ENCODE data around the gene BCAS3. TPM values are rescaled to one million over a fixed set of nuclear protein-coding genes. Genes with fewer than 3 reads are reported as not detected.
"Not testable (repeated sequence)": the region's sequence is repeated elsewhere in the genome, so short reads cannot be mapped to it uniquely, and the experiment has no call there.

Gene BCAS3
- total RNA-seq, 2 experiments from 2014 or later, result 13.4 to 14.5 TPM

DNA sequence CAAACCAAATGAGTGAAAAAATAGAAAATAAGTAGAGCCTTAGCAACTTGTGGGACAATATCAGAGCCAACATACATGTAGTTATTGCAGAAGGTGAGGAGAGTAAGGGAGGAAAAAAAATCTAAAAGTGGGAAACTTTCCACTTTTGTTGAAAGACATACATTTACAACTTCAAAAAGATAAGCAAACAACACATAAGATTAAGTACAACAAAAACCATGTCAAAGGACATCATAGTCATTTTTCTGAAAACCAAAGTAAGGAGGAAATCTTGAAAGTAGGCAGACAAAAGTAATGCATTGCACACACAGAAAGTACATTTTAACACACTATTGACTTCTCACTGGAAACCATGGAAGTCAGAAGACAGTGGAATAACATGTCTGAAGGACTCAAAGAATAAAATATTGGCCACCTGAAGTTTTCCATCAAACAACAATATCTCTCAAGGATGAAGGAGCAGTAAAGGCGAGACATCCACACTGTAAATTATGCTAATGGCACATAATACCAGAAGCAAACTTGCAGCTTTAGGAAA, 291.9 kb downstream of the BCAS3 start:
- DNase-seq (ENCODE audit: low spot score), result no peak
- Histone ChIP-seq H3K36me3 (ENCODE audit: insufficient read depth, low read length) (no peaks in the 10 kb centered on the region), H2AFZ (ENCODE audit: low read length) (no peak overlapping the region), H4K20me1 (ENCODE audit: insufficient read depth, low read length) (no peaks in the 10 kb centered on the region), H3K79me2 (ENCODE audit: insufficient read depth, low read depth, low read length) (no peaks in the 10 kb centered on the region), H3K4me1 (ENCODE audit: insufficient read depth, low read length, poor library complexity, severe bottlenecking) (no peaks in the 10 kb centered on the region), H3K9me2 (ENCODE audit: insufficient read depth, low read length) (no peaks in the 10 kb centered on the region), H3K9me3 (ENCODE audit: low read length) (no peaks in the 10 kb centered on the region), H3K4me2 (ENCODE audit: low read length) (no peak overlapping the region), H3K27ac (ENCODE audit: low read depth, low read length, poor library complexity, severe bottlenecking) (no peak overlapping the region), H3K4me3 (ENCODE audit: low read depth, low read length, poor library complexity, severe bottlenecking) (no peak overlapping the region)
- no peak for TF ChIP-seq EZH2phosphoT487 (IDR thresholded peaks at IDR 0.05; ENCODE audit: borderline replicate concordance, low read depth, low read length)
- BruUV-seq (replicated peaks), result no TSS peak
- CTCF ChIA-PET (ENCODE audit: unreplicated experiment), result no interaction called here
- POLR2A ChIA-PET, result no interaction called here
- intact Hi-C loops (cut with micrococcal nuclease; ENCODE audit: unreplicated experiment), result no loop called here

DNA sequence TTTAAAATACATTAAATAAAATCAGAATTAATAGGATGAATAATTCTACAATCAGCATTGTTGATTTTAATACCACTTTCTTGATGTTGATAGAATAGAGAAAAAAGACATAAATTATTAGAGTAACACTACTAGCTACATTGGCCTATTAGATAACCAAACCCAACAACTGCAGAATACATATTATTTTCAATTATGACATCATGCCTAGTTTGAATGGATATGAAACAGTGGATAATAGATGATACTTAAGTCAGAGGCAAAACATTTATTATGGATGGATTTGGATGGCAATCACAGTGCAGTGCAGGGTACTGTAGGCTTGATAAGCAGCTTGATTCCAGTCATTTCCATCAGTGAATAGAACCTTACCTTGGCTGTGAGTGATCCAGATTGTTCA, 293.1 kb downstream of the BCAS3 start:
- intact Hi-C loops (cut with micrococcal nuclease; ENCODE audit: unreplicated experiment), result no loop called here

DNA sequence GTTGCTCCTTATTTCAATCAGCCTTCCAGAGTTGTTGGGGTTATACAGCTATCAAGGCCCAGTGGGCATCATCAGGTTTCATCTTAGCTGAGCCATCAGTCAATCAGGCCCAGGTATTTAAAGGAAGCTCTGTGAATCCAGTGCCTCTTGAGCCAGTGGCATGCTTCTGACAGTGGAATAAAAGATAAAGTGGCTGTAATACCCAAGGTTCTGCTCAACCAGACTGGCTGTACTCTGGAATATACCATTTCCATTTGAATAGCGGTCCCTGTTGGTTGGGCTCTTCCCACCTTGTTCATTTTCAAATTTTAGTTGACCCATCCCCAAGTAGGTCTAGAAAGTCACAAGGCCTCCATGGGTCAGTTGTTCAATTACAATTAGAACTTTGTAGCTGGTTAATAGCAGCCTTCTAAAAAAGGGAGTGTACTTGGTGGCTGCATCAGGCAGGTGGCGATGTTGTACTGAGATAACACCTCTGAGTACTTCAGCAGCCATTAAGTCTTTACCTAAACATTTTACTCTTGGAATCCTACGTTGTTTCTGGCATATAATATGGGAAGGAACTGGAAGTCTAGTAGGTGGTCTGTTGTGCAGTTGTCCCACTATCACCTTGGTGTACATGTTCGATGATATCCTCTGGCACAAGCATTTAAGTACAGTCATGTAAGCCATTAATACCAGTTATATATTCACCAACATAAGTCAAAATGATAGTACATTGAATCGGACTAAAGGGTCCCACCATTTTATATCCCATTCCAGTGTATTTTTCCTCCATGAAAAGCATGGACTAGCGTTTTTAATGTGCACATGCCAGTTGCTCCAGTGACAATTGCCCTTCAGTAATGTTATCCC, 294.1 kb downstream of the BCAS3 start:
- Histone ChIP-seq H3K36me3 (ENCODE audit: insufficient read depth, low read length) (no peaks in the 10 kb centered on the region), H2AFZ (ENCODE audit: low read length) (no peak overlapping the region), H3K9me2 (ENCODE audit: insufficient read depth, low read length) (no peaks in the 10 kb centered on the region), H3K9me3 (ENCODE audit: low read length) (no peaks in the 10 kb centered on the region), H4K20me1 (ENCODE audit: insufficient read depth, low read length) (no peaks in the 10 kb centered on the region), H3K79me2 (ENCODE audit: insufficient read depth, low read depth, low read length) (no peaks in the 10 kb centered on the region), H3K27ac (ENCODE audit: low read depth, low read length, poor library complexity, severe bottlenecking) (no peak overlapping the region), H3K4me3 (ENCODE audit: low read depth, low read length, poor library complexity, severe bottlenecking) (no peak overlapping the region), H3K4me1 (ENCODE audit: insufficient read depth, low read length, poor library complexity, severe bottlenecking) (no peaks in the 10 kb centered on the region), H3K4me2 (ENCODE audit: low read length) (no peak overlapping the region)
- peak; percentile 25 for DNase-seq (ENCODE audit: low spot score)
- ChIA-PET CTCF (ENCODE audit: unreplicated experiment) (no interaction called here), POLR2A (interaction anchor here (0.6 kb wide), 1 partner anchor 243 kb away, joined by 4 read pairs; no protein-coding TSS in a partner anchor)
- BruUV-seq (replicated peaks), result no TSS peak
- intact Hi-C loops (cut with micrococcal nuclease; ENCODE audit: unreplicated experiment), result no loop called here
- TF ChIP-seq EZH2phosphoT487 (IDR thresholded peaks at IDR 0.05; ENCODE audit: borderline replicate concordance, low read depth, low read length), result no peak
- TF ChIP-seq, protein P1, sequence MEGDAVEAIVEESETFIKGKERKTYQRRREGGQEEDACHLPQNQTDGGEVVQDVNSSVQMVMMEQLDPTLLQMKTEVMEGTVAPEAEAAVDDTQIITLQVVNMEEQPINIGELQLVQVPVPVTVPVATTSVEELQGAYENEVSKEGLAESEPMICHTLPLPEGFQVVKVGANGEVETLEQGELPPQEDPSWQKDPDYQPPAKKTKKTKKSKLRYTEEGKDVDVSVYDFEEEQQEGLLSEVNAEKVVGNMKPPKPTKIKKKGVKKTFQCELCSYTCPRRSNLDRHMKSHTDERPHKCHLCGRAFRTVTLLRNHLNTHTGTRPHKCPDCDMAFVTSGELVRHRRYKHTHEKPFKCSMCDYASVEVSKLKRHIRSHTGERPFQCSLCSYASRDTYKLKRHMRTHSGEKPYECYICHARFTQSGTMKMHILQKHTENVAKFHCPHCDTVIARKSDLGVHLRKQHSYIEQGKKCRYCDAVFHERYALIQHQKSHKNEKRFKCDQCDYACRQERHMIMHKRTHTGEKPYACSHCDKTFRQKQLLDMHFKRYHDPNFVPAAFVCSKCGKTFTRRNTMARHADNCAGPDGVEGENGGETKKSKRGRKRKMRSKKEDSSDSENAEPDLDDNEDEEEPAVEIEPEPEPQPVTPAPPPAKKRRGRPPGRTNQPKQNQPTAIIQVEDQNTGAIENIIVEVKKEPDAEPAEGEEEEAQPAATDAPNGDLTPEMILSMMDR (conservative IDR thresholded peaks at IDR 0.05; ENCODE audit: low read length), result peak; percentile 75

More for the DNA sequence above, 293.1 kb downstream of the BCAS3 start:
- Histone ChIP-seq H2AFZ (ENCODE audit: low read length) (no peak overlapping the region), H3K27ac (ENCODE audit: low read depth, low read length, poor library complexity, severe bottlenecking) (no peak overlapping the region), H3K36me3 (ENCODE audit: insufficient read depth, low read length) (no peaks in the 10 kb centered on the region), H3K79me2 (ENCODE audit: insufficient read depth, low read depth, low read length) (no peaks in the 10 kb centered on the region), H3K4me3 (ENCODE audit: low read depth, low read length, poor library complexity, severe bottlenecking) (no peak overlapping the region), H3K4me2 (ENCODE audit: low read length) (no peak overlapping the region), H3K4me1 (ENCODE audit: insufficient read depth, low read length, poor library complexity, severe bottlenecking) (no peaks in the 10 kb centered on the region), H4K20me1 (ENCODE audit: insufficient read depth, low read length) (no peaks in the 10 kb centered on the region), H3K9me3 (ENCODE audit: low read length) (no peaks in the 10 kb centered on the region), H3K9me2 (ENCODE audit: insufficient read depth, low read length) (no peaks in the 10 kb centered on the region)
- TF ChIP-seq, protein P1 (conservative IDR thresholded peaks at IDR 0.05; ENCODE audit: low read length), result no peak
- TF ChIP-seq EZH2phosphoT487 (IDR thresholded peaks at IDR 0.05; ENCODE audit: borderline replicate concordance, low read depth, low read length), result no peak
- no peak for DNase-seq (ENCODE audit: low spot score)
- ChIA-PET CTCF (ENCODE audit: unreplicated experiment) (no interaction called here), POLR2A (no interaction called here)
- no TSS peak for BruUV-seq (replicated peaks)

DNA sequence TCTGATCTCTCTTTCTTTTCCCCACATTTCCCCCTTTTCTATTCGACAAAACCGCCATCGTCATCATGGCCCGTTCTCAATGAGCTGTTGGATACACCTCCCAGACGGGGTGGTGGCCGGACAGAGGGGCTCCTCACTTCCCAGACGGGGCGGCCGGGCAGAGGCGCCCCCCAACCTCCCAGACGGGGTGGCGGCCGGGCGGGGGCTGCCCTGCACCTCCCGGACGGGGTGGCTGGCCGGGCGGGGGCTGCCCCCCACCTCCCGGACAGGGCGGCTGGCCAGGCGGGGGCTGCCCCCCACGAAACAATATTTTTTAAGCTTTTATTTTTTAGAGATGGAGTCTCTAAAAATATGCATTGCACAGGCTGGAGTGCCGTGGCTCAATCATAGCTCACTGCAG, 299.2 kb downstream of the BCAS3 start:
- H3K4me2 ChIP-seq (ENCODE audit: low read length); H3K36me3 ChIP-seq (ENCODE audit: insufficient read depth, low read length); intact Hi-C loops (cut with micrococcal nuclease; ENCODE audit: unreplicated experiment); H4K20me1 ChIP-seq (ENCODE audit: insufficient read depth, low read length); BruUV-seq (replicated peaks); H3K79me2 ChIP-seq (ENCODE audit: insufficient read depth, low read depth, low read length); H3K27ac ChIP-seq (ENCODE audit: low read depth, low read length, poor library complexity, severe bottlenecking); H3K9me2 ChIP-seq (ENCODE audit: insufficient read depth, low read length); POLR2A ChIA-PET; H2AFZ ChIP-seq (ENCODE audit: low read length); H3K4me3 ChIP-seq (ENCODE audit: low read depth, low read length, poor library complexity, severe bottlenecking); DNase-seq (ENCODE audit: low spot score); H3K9me3 ChIP-seq (ENCODE audit: low read length); CTCF ChIA-PET (ENCODE audit: unreplicated experiment); H3K4me1 ChIP-seq (ENCODE audit: insufficient read depth, low read length, poor library complexity, severe bottlenecking): not testable (repeated sequence)
